ENCODE results near the gene MCC. TPM values are rescaled to one million over a fixed set of nuclear protein-coding genes. Genes with fewer than 3 reads are reported as not detected.

The MCC gene
- total RNA-seq, 2 experiments from 2014 or later, result 0.25 TPM; not detected in 1

GRCh38 chr5:113253037-113253436 lies 235.2 kb downstream of the MCC start:
- ChIA-PET POLR2A (interaction anchor here (1.3 kb wide), 1 partner anchor 70 kb away, joined by 3 read pairs; no protein-coding TSS in a partner anchor), CTCF (ENCODE audit: unreplicated experiment) (no interaction called here)
- H3K27ac ChIP-seq (ENCODE audit: low read depth, low read length, poor library complexity, severe bottlenecking), result no peak overlapping the region
- no peaks in the 10 kb centered on the region for H3K36me3 ChIP-seq (ENCODE audit: insufficient read depth, low read length)
- no peak for DNase-seq (ENCODE audit: low spot score)
- no peaks in the 10 kb centered on the region for H3K79me2 ChIP-seq (ENCODE audit: insufficient read depth, low read depth, low read length)
- H3K9me3 ChIP-seq (ENCODE audit: low read length), result no peaks in the 10 kb centered on the region
- no peak for TF ChIP-seq CTCF (conservative IDR thresholded peaks at IDR 0.05; ENCODE audit: low read length)
- no peak for TF ChIP-seq EZH2phosphoT487 (IDR thresholded peaks at IDR 0.05; ENCODE audit: borderline replicate concordance, low read depth, low read length)
- no peaks in the 10 kb centered on the region for H3K9me2 ChIP-seq (ENCODE audit: insufficient read depth, low read length)
- H3K4me2 ChIP-seq (ENCODE audit: low read length), result no peak overlapping the region
- H3K4me1 ChIP-seq (ENCODE audit: insufficient read depth, low read length, poor library complexity, severe bottlenecking), result no peaks in the 10 kb centered on the region
- H2AFZ ChIP-seq (ENCODE audit: low read length), result no peak overlapping the region
- H3K4me3 ChIP-seq (ENCODE audit: low read depth, low read length, poor library complexity, severe bottlenecking), result no peak overlapping the region
- BruUV-seq (replicated peaks), result no TSS peak
- intact Hi-C loops (cut with micrococcal nuclease; ENCODE audit: unreplicated experiment), result no loop called here
- H4K20me1 ChIP-seq (ENCODE audit: insufficient read depth, low read length), result no peaks in the 10 kb centered on the region

GRCh38 chr5:113252066-113252465 lies 236.2 kb downstream of the MCC start:
- POLR2A ChIA-PET, result interaction anchor here (1.3 kb wide), 1 partner anchor 69 kb away, joined by 3 read pairs; no protein-coding TSS in a partner anchor
- no peak overlapping the region for H3K27ac ChIP-seq (ENCODE audit: low read depth, low read length, poor library complexity, severe bottlenecking)

More at GRCh38 chr5:113252066-113252465, 236.2 kb downstream of the MCC start:
- H3K4me2 ChIP-seq (ENCODE audit: low read length), result no peak overlapping the region
- CTCF ChIA-PET (ENCODE audit: unreplicated experiment), result no interaction called here
- DNase-seq (ENCODE audit: low spot score), result no peak
- H3K36me3 ChIP-seq (ENCODE audit: insufficient read depth, low read length), result no peaks in the 10 kb centered on the region
- no TSS peak for BruUV-seq (replicated peaks)
- TF ChIP-seq EZH2phosphoT487 (IDR thresholded peaks at IDR 0.05; ENCODE audit: borderline replicate concordance, low read depth, low read length) (no peak), CTCF (conservative IDR thresholded peaks at IDR 0.05; ENCODE audit: low read length) (no peak)
- no peaks in the 10 kb centered on the region for H4K20me1 ChIP-seq (ENCODE audit: insufficient read depth, low read length)
- H3K9me3 ChIP-seq (ENCODE audit: low read length), result no peaks in the 10 kb centered on the region
- no peaks in the 10 kb centered on the region for H3K9me2 ChIP-seq (ENCODE audit: insufficient read depth, low read length)
- intact Hi-C loops (cut with micrococcal nuclease; ENCODE audit: unreplicated experiment), result no loop called here
- no peak overlapping the region for H3K4me3 ChIP-seq (ENCODE audit: low read depth, low read length, poor library complexity, severe bottlenecking)
- H2AFZ ChIP-seq (ENCODE audit: low read length), result no peak overlapping the region
- no peaks in the 10 kb centered on the region for H3K4me1 ChIP-seq (ENCODE audit: insufficient read depth, low read length, poor library complexity, severe bottlenecking)
- H3K79me2 ChIP-seq (ENCODE audit: insufficient read depth, low read depth, low read length), result no peaks in the 10 kb centered on the region
